ENCODE measurements around the gene TRIM33.

DNA sequence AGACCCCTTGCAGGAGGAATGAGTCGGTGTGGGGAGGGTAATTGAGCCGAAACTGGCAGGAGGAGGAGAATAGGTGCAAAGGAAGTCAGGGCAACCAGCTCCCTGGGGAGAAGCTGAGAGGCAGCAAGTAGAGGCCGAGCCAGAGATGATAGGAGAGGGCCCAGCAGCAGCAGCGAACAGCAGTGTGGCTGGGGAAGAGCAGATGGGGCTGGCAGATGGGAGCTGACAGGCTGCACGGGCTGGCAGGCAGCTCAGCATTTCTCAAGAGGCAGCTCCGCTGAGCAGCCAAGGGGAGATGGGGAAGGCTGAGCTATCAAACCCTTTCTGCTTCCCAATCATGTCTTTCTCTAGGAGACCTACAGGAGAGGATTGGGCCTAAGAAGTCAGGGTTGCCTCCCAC, 158.2 kb downstream of the TRIM33 start:
- no peak for TF ChIP-seq EZH2phosphoT487 (IDR thresholded peaks at IDR 0.05; ENCODE audit: insufficient read depth, low read depth)
- no peak for TF ChIP-seq EZH2 (IDR thresholded peaks at IDR 0.05; ENCODE audit: insufficient read depth, poor library complexity, severe bottlenecking)

Data from GM23248 (cell line).